HG03159 (cell line): ENCODE measurements around the gene SLMAP.

Experiments
- ATAC-seq: cut with Tn5 transposase; IDR thresholded peaks from one replicate; pipeline ENCODE4 v1.9.1; 2021; ENCODE audit warnings: mild to moderate bottlenecking, moderate library complexity; ENCODE audit not compliant: unreplicated experiment

Gene SLMAP

DNA sequence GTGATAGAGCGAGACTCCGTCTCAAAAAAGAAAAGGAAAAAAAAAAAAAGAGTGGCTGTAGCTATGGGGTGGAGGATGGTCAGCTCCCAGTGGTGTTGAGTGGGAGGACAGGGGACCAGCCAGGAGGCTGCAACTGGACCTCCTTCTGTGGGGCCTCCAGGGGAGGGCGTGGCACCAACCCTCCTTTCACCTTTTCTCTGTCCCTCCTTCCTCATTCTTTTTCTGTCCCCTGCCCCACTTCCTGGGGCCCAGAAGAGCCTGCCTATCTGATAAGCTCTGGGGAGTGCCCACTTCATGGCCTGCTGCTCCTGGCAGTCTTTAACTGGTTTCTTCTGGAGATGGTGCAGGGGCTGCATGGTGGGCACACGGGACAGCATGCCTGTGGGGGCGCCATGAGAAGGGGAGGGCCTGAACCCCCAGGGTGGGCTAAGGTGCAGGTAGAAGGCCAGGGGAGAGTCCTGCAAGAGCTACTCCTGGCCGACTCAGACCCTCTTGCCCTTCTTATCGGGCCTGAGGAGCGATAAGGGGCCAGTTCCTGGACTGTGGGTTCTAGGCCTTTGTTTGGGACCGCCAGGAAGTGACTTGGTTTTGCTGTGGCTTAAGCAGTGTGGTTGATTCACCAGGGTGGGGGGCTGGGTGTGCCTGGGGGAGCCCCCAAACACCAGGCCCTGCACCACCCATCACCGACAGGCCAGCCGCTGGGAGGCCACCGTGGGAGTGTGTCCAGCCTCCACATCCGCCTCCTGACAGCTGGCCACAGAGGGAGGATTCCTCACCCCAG, 202.7 kb downstream of the SLMAP start:
- peak; percentile 9 for ATAC-seq

DNA sequence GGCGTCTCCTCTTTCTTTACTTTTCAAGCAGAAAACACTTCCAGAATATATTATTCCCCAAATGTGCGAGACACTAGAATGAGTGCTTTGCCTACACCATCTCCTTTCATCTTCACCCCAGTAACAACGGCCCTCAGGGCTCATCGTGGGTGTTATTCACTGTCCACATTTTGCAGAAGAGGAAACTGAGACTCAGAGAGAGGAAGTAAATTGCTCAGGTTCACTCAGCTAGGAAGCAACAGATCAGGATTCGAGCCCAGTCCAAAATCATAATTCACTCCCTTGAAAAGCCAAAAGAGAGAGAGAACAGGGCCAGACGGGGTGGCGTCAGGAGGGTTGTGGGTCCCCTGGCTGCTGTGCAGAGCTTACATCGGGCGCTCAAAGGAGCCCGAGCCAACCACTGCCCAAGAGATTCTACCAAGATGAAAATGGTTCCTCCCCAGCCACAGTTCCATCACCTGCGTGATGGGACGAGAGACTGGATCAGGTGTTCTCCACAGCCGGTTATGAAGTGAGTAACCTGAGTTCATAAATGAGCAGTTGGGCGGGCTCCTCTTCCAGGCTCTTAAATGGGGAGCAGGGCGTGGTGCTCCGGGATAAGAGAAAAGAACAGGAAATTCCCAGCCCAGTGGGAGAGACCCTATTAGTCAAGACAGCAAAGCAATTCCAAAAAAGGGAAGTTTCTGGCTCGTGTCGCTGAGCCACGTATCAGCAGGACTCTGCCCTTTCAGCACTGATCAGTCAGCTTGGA, 203.5 kb downstream of the SLMAP start:
- ATAC-seq: peak; percentile 37

DNA sequence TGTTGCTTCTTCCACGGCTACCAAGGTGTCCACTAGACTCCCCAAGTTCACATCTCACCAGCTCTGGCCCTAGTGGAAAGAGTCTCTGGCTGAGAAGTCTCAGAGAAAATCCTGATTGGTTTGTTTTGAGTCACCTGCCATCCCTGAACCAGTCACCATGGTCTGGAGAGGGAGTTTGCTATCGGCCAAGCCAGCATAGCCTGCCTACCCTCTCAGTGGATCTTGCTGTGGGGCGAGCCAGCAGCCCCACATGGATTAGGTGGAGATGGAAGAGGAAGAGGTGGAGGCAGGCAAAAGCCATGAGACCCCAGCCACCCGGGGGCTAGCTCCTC, 204.0 kb downstream of the SLMAP start:
- no peak for ATAC-seq

DNA sequence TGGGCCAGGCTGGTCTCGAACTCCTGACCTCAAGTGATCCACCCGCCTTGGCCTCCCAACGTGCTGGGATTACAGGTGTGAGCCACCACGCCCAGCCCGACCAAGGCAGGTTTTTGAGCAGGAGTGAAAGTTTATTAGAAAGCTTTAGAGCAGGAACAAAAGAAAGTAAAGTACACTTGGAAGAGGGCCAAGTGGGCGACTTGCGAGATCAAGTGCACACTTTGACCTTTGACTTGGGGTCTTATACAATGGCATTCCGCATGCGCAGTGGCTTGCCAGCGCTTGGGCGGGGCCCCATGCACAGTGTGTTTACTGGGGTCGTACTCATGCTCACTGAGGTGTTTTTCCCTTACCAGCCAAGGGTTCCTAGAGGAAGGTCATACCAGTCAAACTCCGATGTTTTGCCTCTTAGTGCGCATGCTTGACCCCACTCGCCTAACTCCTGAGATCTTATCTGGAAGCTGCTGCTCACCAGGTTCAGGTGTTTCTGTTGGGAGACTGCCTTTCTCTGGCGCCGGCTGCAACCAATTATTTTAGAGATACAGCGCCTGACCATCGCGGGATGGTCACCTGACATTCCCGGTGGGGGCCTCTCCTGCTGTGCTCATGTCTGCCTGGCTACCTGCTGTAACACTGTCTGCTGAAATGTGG, 205.2 kb downstream of the SLMAP start:
- ATAC-seq: no peak

DNA sequence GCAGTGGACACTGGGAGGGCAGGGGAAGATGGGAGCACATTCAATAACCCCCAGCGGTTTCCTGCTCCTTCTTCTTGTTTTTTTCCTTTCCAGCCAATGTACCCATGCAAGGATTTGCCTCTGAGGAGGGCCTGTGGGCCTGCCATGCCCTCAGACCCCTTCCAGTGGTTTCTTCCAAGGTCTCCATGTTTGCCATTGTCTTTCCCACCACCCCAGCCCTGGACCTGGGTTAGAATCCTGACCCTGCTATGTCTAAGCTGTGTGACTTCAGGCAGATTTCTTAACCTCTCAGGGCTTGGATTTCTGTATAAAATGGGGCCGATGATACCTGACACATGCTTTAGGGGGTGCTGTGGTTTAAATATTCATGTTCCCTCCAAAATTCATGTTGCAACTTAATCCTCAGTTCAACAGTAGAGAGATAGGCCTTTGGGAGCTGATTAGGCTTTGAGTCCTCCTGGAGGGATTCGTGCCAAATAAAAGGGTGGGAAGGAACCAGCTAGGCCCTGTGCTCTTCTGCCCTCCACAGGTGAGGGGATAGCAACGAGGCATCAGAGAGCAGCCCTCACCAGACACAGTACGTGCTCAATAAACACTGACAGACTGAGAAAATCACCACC, 205.8 kb downstream of the SLMAP start:
- ATAC-seq: no peak

DNA sequence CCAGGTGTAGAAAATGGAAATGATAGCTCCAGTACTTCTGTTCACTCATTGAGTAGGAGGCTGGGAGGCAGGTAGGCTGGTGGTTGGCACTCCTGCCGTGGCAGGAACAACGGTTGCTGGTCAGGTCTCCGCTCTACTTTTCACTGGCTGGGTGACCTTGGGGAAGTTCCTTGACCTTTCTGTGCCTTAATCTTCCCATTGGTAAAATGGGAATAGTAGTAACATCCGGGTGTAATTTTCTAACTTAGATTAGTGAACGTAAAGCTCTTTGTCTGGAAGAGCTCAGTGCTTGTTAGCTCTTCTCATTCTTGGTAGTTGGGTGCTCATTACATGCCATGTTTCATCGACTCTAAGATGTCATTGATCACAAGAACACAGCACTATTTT, 206.3 kb downstream of the SLMAP start:
- no peak for ATAC-seq

DNA sequence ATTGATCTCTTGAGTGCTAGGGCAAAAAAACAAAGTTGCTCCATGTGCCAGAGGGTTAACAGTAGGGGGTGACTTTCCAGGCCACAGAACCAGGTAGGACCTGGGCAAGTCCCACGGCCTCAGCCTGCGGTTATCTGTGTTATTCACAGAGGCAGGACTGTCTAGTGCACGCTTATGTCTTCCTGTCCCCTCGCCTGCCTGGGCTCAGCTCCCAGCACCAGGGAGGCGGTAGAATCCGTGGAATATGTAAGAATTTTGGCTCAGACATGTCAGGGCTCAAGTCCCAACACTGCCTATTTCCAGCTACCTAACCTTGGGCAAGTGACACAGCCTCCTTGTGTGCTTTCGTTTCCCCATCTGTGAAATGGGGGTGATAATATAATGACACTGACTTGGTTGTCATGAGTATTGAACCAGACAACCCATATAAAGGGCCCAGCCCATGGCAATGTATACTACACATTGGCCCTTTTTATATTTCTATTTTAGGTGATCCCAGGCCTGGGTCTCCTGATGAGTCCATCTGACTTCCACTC, 207.8 kb downstream of the SLMAP start:
- ATAC-seq: no peak

DNA sequence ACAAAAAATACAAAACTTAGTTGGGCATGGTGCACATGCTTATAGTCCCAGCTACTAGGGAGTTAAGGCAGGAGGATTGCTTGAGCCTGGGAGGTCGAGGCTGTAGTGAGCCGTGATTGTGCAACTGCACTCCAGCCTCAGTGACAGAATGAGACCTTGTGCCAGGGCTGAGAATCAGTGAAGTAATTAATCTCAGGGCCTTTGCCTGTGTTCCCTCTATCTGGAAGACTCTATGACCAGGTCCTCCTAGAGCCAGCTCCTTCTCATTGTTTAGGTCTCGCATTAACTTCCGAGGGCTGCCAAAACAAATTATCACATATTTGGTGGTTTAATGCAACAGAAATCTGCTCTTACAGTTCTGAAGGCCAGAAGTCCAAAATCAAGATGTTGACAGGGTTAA, 210.7 kb downstream of the SLMAP start:
- ATAC-seq: no peak

DNA sequence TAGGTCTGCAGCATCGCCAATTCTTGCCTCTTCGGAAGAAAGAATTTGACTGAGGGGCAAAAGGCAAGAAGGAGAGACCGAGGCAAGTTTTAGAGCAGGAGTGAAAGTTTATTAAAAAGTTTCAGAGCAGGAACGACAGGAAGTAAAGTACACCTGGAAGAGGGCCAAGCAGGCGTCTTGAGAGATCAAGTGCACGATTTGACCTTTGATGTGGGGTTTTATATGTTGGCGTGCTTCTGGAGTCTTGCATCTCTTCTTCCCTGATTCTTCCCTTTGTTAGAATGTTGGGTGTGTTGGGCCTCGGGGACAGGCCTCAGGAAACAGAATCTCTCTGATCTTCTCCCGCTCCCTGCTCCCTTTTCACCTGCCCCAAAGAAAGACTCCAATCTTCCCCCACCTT, 211.5 kb downstream of the SLMAP start:
- no peak for ATAC-seq

DNA sequence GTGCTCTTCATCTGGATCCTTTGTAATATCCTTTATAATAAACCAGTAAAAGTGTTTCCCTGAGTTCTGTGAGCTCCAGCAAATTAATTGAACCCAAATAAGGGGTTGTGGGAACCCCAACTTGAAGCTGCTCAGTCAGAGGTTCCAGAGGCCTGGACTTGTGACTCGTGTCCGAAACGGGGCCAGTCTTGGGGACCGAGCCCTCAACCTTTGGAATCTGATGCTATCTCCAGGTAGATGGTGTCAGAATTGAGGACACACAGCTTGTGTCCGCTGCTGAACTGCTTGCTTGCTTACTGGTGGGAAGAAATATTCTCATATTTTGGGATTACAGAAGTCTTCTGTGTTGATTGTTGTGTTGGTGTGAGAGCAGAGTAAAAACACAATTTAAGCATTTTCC, 212.4 kb downstream of the SLMAP start:
- no peak for ATAC-seq

DNA sequence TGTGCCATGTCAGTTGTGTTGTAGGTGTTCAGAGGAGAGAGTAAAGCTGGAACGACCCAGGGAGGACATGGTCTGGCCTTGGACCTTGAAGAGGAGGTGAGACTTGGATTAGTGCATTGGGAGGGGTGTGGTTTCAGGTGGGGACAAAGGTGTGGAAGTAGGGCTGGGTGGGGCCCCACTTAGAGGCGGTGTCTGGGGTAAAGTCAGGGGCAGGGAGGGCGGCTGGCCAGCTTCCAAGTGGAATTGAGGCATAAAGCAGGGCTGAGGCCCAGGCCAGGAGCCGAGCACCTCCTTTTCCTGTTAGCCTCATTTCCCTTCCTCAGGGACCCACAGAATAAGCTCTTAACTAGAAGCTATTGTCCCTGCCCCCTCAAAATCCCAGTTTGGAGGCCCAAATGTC, 215.9 kb downstream of the SLMAP start:
- no peak for ATAC-seq

DNA sequence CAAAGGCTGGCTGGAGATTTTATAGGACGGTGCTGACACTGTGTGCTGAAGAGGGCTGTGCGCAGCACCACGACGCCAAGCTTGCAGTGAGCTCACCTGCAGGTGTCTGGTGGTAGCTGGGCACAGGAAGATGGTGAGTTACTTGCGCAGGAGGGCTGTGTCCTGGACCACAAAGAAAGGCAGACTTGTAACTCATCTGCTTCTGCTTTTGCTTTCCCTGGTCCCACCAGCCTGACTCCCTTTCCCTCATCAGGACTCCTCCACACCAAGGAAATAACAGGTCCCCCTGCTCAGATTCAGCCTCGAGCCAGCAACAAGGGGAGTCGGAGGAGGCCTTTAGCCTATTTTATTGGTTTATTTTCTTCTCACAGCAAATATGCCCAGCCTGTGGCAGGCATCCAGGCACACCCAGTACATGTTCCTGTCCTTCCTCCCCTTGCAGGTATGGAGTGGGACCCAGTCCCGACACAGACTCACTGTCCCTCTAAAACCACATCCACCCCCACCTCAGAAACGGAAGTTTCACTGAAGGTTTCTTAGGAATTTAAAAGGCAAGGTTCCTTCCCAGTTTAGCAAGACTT, 216.5 kb downstream of the SLMAP start:
- ATAC-seq: no peak

DNA sequence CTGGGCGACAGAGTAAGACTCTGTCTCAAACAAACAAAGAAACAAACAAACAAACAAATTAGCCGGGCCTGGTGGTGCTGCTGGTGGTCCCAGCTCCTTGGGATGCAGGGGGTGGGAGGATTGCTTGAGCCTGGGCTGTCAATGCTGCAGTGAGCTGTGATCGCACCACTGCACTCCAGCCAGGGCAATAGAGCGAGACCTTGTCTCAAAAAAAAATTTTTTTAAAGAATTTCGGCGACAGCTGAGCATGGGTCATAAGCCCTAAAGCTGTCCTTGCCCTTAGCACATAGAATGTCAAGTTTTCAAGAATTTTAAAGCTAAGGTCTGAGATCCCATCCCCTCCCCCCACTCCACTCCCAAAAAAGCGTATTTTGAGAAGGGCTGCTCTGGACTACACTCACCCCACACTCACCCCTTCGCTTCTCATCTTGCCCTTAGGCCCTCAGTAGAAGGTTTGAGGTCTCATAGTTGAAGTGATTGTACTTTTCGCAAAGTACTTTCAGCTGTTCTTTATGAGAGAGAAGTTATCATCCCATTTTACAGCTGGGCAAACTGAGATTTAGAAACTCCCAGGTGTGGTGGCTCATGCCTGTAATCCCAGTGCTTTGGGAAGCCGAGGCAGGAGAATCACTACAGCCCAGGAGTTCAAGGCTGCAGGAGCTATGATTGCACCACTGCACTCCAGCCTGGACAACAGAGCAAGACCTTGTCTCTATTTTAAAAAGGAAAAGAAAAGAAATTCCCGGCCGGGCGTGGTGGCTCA, 217.8 kb downstream of the SLMAP start:
- no peak for ATAC-seq

DNA sequence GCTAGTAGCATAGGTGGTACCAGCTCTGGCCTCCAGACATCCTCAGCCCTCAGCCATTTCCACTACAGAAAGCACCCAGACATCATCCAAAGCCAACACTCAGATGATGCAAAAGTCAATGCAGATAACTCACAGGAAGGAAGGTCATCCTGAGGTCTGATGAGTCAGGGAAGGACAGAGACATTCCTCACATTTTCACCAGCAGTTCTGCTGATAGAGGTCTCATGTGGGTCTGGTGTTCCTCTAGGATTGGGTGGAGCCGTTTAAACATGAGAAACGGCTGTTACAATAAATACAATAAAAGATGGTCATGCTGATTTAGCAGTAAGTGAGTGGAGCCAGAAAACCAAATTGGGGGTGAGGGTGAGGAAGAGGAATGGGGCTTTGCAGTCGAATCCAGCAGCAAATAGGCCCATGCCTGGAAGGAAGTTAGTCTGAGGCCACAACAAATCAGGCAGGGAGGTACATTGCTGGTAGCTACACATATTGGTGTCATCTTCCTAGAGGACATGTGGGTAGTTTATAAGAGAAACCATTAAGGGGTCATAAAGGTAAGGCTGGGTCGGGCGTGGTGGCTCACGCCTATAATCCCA, 218.8 kb downstream of the SLMAP start:
- ATAC-seq: no peak

DNA sequence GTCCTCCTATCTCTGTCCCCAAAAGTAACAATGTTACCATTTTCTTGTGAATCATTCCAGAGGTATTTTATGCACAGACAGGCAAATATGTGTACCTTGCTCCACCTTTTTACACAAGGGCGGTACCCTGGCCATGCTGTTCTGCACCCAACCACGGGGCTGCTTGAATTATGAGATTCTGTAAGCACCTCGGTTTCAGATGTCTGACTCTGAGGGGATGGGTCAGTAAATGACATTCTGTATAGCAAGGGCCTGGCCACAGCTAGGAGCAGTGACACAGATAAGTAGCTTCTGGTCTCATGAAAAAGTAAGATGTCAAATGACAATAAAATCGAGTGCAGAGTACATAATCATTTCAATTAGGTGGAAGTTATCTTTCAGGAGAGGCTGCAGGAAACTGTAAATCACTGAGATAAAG, 221.7 kb downstream of the SLMAP start:
- no peak for ATAC-seq

DNA sequence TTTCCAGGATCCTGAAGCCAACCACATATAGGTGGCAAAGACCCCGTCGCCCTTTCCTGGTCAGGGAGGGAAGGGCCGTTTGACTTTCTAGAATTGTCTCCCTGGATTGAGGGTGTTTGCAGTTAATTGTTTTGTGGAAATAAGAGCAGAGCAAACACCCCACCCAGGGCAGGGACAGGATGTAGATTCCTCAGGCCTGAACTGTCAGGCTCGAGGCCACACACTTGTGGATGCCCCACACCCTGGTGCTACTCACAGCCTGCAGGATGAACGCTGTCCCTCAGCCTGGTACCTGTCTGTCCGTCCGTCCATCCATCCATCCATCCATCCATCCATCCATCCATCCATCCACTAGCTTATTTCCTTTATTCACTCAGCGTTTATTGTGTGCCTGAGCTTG, 222.2 kb downstream of the SLMAP start:
- no peak for ATAC-seq
